GM12865 (cell line): ENCODE data around the gene CMC2.

Source experiments
- DNase-seq: peaks from one replicate; pipeline ENCODE4 v3.0.0; 2010; ENCODE audit warnings: low read depth
- H3K4me3 ChIP-seq: 2 replicates; pipeline ENCODE4 v1.5.1; 2011; ENCODE audit warnings: mild to moderate bottlenecking, low read depth, low read length, control low read depth
- CTCF ChIP-seq: IDR thresholded peaks from 2 replicates; pipeline ENCODE4 v1.5.1; 2011; ENCODE audit warnings: low read length, control low read depth, low read depth, inconsistent platforms; ENCODE audit not compliant: insufficient read depth; ENCODE audit errors: missing control alignments

CMC2 gene

GRCh38 chr16:81014672-81015071 is 8.0 kb upstream of the CMC2 start:
- no peak overlapping the region for H3K4me3 ChIP-seq
- TF ChIP-seq CTCF, result no peak
- no peak for DNase-seq

GRCh38 chr16:81012974-81013373 is 6.3 kb upstream of the CMC2 start:
- DNase-seq, result no peak
- no peak for TF ChIP-seq CTCF
- no peak overlapping the region for H3K4me3 ChIP-seq

GRCh38 chr16:81008505-81008789 is 1.8 kb upstream of the CMC2 start:
- no peak for TF ChIP-seq CTCF
- peak overlapping the region; percentile 89 for H3K4me3 ChIP-seq

GRCh38 chr16:81006211-81006812 is 373 bp downstream of the CMC2 start:
- peak overlapping the region; percentile 89 for H3K4me3 ChIP-seq
- peak; percentile 81 for DNase-seq
- no peak for TF ChIP-seq CTCF

More at GRCh38 chr16:81008505-81008789, 1.8 kb upstream of the CMC2 start:
- DNase-seq, result no peak

GRCh38 chr16:81005610-81006161 is 999 bp downstream of the CMC2 start:
- H3K4me3 ChIP-seq, result peak overlapping the region; percentile 89
- TF ChIP-seq CTCF, result no peak
- DNase-seq, result no peak

GRCh38 chr16:81004646-81005353 is 1.9 kb downstream of the CMC2 start:
- DNase-seq, result peak; percentile 69
- TF ChIP-seq CTCF, result peak; percentile 35
- peak overlapping the region; percentile 89 for H3K4me3 ChIP-seq
